Fibroblast of villous mesenchyme (primary cell): ENCODE measurements around the gene KCNC4. TPM values are rescaled to one million over a fixed set of nuclear protein-coding genes. Genes with fewer than 3 reads are reported as not detected.
A peak's percentile ranks its signal among the peaks of the same experiment; 100 is the strongest.

Experiments
- DNase-seq: peaks from one replicate; pipeline ENCODE4 v3.0.0-alpha.2; 2010; ENCODE audit warnings: low read depth
- H3K4me3 ChIP-seq: 2 replicates; pipeline ENCODE4 v1.5.1; 2011; ENCODE audit warnings: low read depth, mild to moderate bottlenecking, low read length
- total RNA-seq: library from RNA; depleted of rRNA; stranded (reverse); fragments of >200 nt; gene quantifications from 2 replicates; pipeline ENCODE4 v1.2.3, GENCODE V29; 2012
- TF ChIP-seq, protein P1 (sequence below): IDR thresholded peaks from 2 replicates; pipeline ENCODE4 v1.5.1; 2012; ENCODE audit warnings: low read depth, mild to moderate bottlenecking, low read length; ENCODE audit not compliant: insufficient read depth

The KCNC4 gene
- total RNA-seq, 1 donor: 1.7 TPM

DNA sequence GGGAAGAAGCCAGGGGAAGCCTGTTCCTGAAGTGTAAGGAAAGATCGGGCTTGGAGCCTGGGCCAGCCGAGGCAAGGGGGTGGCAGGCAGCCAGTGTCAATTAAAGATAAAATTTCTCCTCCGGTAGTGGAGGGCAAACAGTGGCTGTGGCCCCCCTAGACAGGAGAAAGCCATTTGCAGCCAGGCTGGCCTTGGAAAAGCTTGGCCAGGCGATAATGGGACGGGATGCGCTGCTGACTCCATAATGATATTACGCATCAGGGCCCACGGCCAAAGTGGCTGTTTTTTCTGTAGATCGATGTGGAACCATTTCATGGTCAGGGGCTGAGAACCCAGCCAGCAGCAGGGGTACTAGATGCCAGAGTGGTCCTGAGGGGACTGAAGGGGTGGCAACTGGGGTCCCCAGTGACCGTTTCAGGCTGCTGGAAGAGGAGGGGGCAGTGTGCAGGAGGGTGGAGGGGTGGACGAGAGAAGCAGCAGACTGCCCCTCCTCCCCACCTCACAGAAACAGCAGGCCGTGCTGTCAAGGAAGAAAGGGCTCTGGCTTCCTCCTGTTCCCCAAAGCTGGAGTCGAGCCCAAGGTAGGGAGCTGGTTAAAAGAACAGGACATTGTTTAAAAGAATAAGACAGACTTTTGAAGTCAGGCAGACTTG is 25.2 kb downstream of the KCNC4 start:
- TF ChIP-seq, protein P1, sequence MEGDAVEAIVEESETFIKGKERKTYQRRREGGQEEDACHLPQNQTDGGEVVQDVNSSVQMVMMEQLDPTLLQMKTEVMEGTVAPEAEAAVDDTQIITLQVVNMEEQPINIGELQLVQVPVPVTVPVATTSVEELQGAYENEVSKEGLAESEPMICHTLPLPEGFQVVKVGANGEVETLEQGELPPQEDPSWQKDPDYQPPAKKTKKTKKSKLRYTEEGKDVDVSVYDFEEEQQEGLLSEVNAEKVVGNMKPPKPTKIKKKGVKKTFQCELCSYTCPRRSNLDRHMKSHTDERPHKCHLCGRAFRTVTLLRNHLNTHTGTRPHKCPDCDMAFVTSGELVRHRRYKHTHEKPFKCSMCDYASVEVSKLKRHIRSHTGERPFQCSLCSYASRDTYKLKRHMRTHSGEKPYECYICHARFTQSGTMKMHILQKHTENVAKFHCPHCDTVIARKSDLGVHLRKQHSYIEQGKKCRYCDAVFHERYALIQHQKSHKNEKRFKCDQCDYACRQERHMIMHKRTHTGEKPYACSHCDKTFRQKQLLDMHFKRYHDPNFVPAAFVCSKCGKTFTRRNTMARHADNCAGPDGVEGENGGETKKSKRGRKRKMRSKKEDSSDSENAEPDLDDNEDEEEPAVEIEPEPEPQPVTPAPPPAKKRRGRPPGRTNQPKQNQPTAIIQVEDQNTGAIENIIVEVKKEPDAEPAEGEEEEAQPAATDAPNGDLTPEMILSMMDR: no peak
- H3K4me3 ChIP-seq: no peak overlapping the region
- no peak for DNase-seq

DNA sequence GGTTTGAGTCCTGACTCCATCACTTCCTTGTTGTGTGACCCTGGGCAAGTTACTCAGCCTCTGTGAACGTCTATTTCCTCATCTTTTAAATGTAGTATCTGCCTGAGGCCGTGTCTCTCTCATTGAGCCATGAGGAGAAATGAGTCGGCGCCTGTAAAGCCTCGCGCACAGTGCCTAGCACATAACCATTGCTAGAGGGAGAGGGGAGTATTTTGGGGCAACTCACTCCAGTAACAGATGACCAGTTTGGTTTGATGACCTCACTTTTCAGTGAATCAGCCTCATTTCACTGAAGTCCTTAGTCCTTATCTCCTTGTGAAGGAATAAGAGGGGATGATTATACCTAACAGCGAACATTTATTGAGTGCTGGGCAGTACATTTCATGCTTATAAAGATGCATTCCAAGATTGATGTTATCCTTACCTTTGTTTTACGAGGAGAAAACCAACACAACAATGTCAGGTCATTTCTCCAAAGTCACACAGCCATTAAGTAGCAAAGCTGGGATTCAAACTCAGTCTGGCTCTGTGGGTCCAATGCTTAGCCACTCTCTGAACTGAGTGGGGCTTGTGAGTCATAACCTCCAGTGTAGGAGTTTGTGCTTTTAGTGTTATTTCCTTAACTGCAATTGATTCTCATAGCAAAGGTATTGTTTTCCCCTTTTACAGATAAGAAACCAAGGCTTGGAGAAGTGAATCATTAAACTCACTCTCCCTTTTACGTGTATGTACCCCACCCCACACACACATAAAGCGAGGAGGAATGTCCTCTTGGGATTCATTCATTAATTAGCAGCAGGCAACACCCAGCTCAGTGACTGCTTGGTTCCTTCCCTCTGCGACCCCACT is 25.9 kb downstream of the KCNC4 start:
- TF ChIP-seq, protein P1: no peak
- no peak overlapping the region for H3K4me3 ChIP-seq
- DNase-seq: peak; percentile 73

DNA sequence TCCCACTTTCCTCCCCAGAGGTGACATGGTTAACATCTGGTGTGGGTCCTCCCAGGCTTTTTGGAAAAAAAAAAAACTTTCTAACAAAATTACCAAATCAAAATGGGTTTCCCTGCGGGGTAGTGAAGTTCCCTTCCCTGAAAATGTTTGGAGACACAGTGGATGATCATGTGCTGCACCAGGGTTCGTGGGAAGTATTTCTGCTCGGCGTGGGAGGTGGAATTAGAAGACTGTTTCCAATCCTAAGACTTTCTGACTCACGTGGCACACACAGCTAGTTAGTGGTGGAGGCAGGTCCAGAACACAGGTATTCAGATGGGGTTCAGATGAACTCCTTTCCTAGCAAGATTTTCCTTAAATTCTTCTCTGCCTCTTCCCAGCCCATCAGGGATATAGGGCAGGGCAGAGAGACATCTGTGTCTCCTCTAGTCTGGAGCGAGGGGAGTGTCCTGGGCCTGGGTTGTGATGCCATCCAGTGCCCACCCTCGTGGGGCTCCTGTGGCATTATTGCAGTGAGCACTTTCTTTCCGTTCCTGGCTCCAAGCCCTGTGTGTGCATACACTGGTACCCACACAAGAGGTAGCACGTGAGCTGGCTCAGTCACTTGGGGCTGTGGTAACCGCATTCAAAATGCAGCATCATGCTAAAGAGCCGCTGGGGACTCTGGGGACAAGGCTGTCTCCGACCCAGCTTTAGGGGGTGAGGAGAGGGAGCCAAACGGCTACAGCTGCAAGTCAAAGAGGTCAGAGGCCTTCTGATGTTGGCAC is 27.5 kb downstream of the KCNC4 start:
- TF ChIP-seq, protein P1: no peak
- H3K4me3 ChIP-seq: no peak overlapping the region
- DNase-seq: peak; percentile 48

DNA sequence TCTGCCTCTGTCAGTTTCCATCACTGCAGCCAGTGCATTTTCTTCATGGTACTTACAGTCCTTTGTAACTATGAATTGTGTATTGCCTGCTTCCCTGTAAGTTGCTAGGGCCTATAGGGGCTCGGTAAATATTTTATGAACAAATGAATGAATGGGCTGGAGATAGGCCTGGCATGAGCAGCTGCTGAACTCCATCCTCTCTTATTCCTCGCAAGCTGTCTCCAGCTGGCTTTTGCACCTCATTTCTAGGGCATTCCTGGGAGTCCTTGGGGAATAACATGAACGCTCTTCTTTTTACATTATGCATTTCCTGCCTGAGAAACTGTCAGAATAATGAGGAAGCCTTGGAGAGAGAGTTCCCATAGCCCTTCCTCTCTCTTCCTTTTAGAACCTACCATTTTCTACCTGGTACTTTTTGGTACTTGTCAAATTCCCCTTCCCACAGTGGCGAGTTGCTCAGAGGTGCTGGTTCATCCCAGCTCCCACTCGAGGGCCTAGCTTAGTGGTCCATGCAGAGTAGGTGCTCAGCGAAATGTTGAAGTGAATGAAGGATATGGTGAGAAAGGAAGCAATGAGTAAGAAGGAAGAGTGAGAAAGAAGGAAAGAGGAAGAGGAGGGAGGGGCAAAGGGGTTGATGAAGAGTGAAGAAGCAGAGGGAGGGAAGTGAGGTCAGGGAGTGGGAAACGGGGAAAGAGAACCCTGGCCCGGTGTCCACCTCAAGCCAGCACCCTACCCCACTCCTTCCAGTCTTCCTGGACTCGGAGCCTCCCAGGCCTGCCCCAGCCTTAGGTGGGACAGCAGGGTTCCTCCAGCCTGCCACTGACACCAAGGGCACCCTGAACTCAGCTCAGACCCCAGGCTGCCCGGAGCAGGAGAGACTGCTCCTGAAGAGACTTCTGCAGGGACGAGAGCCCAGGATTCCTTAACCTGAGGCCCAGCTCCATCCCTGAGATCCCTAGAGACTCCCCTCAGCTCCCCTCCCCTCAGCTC is 29.6 kb downstream of the KCNC4 start:
- no peak for DNase-seq
- H3K4me3 ChIP-seq: no peak overlapping the region
- TF ChIP-seq, protein P1: no peak

DNA sequence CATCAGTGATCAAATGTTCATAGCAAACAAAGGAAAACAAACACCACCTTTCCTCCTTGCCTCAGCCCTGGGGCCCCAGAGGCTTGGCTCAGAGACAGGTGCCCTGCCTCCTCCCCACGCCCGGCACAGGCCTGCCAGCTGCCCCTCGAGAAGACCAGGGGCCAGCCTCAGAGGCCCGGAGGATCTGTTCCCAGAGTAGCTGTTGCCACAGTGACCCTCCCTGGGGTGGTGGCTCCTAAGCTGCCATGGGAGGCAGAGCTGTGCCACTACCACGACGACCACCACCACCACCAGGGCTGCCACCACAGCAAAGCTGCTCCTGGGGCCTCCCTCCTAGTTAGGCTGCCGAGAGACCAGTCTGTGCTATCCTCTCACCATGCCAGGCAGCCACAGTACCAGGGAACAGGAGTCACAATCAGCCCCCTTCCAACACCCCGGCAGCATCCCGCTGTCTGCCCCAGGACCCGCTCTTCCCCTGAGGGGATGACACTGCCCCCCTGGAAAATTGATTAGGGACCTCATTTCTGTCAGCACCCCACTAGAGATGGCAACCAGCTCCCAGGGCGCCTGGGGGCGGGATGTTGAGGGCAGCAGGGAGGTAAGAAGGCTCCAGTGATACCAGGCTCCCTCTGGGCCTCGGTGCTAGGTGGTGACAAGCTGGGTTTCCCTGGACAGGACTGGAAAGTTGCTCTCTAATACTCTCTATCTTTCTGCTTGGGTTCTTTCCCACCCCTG is 30.5 kb downstream of the KCNC4 start:
- no peak overlapping the region for H3K4me3 ChIP-seq
- no peak for DNase-seq
- TF ChIP-seq, protein P1: no peak
